HEK293T (cell line): ENCODE results near the gene MTCL3.

Experiments
- CTCF ChIA-PET: fragments of 350-600 bp; formaldehyde crosslinking; extraction: SDS; loops from one replicate; lab custom pipeline; 2021; ENCODE audit warnings: antibody characterized with exemption, inconsistent platforms; lab: Yijun Ruan, JAX
- POLR2A ChIA-PET: fragments of 350-600 bp; formaldehyde crosslinking; extraction: SDS; loops from one replicate; lab custom pipeline; 2020; ENCODE audit warnings: antibody characterized with exemption, inconsistent platforms; lab: Yijun Ruan, JAX
- DNase-seq: peaks from one replicate; pipeline ENCODE4 v3.0.0; 2012; ENCODE audit warnings: mixed read lengths; ENCODE audit errors: extremely low spot score
- ARNT ChIP-seq: fragments of 450-650 bp; IDR thresholded peaks from 2 replicates; pipeline ENCODE4 v1.6.1; 2017; ENCODE audit warnings: mild to moderate bottlenecking
- BHLHE40 ChIP-seq: fragments of 450-650 bp; IDR thresholded peaks from 2 replicates; pipeline ENCODE4 v1.6.1; 2016; ENCODE audit warnings: mild to moderate bottlenecking, moderate library complexity, borderline replicate concordance
- ELF4 ChIP-seq: fragments of 450-650 bp; IDR thresholded peaks from 2 replicates; pipeline ENCODE4 v1.6.1; 2017; ENCODE audit warnings: antibody characterized with exemption
- FOXA1 ChIP-seq: fragments of 450-650 bp; IDR thresholded peaks from 2 replicates; pipeline ENCODE4 v1.6.1; 2016; ENCODE audit warnings: mild to moderate bottlenecking
- FOXK2 ChIP-seq: fragments of 450-650 bp; IDR thresholded peaks from 2 replicates; pipeline ENCODE4 v1.6.1; 2016; ENCODE audit warnings: mild to moderate bottlenecking
- FOXM1 ChIP-seq: fragments of 450-650 bp; IDR thresholded peaks from 2 replicates; pipeline ENCODE4 v1.6.1; 2017; ENCODE audit warnings: mild to moderate bottlenecking, borderline replicate concordance
- HDGF ChIP-seq: fragments of 450-650 bp; IDR thresholded peaks from 2 replicates; pipeline ENCODE4 v1.6.1; 2017; ENCODE audit warnings: antibody characterized with exemption, borderline replicate concordance
- L3MBTL2 ChIP-seq: fragments of 450-650 bp; conservative IDR thresholded peaks from 2 replicates; pipeline ENCODE4 v1.6.1; 2016; ENCODE audit warnings: mild to moderate bottlenecking
- LEF1 ChIP-seq: fragments of 450-650 bp; IDR thresholded peaks from 2 replicates; pipeline ENCODE4 v1.6.1; 2017; ENCODE audit warnings: mild to moderate bottlenecking, borderline replicate concordance
- NFRKB ChIP-seq: fragments of 450-650 bp; IDR thresholded peaks from 2 replicates; pipeline ENCODE4 v1.6.1; 2016; ENCODE audit warnings: mild to moderate bottlenecking, moderate library complexity
- PKNOX1 ChIP-seq: fragments of 450-650 bp; IDR thresholded peaks from 2 replicates; pipeline ENCODE4 v1.6.1; 2016
- SP1 ChIP-seq: fragments of 450-650 bp; IDR thresholded peaks from 2 replicates; pipeline ENCODE4 v1.6.1; 2017
- SUZ12 ChIP-seq: fragments of 450-650 bp; IDR thresholded peaks from 2 replicates; pipeline ENCODE4 v1.6.1; 2016; ENCODE audit warnings: mild to moderate bottlenecking
- TARDBP ChIP-seq: fragments of 450-650 bp; IDR thresholded peaks from 2 replicates; pipeline ENCODE4 v1.6.1; 2016
- ZNF384 ChIP-seq: fragments of 450-650 bp; IDR thresholded peaks from 2 replicates; pipeline ENCODE4 v1.6.1; 2016

The MTCL3 gene

GRCh38 chr6:127514773-127515227 is 4.3 kb downstream of the MTCL3 start:
- ChIA-PET POLR2A (interaction anchor here (1.0 to 2.8 kb wide), 9 partner anchors 8 to 249 kb away, joined by 3 to 27 read pairs (median 4); partner anchors contain the start of gene RNF146), CTCF (interaction anchor here (1.4 to 2.9 kb wide), 2 partner anchors 12 to 49 kb away, joined by 4 to 13 read pairs; no protein-coding TSS in a partner anchor)
- TF ChIP-seq LEF1 (no peak), NFRKB (no peak), SP1 (no peak), L3MBTL2 (no peak), HDGF (no peak), PKNOX1 (no peak), FOXK2 (no peak), FOXA1 (no peak), FOXM1 (no peak), TARDBP (no peak), ELF4 (no peak), BHLHE40 (no peak), ARNT (no peak), ZNF384 (no peak), SUZ12 (no peak)
- no peak for DNase-seq

GRCh38 chr6:127514179-127514772 is 4.9 kb downstream of the MTCL3 start:
- DNase-seq, result no peak
- TF ChIP-seq BHLHE40 (no peak), LEF1 (no peak)
- CTCF ChIA-PET, result interaction anchor here (1.4 to 2.9 kb wide), 2 partner anchors 12 to 48 kb away, joined by 4 to 13 read pairs; no protein-coding TSS in a partner anchor
- POLR2A ChIA-PET, result interaction anchor here (1.0 to 2.8 kb wide), 7 partner anchors 11 to 248 kb away, joined by 3 to 27 read pairs (median 4); partner anchors contain the start of gene RNF146

- POLR2A ChIA-PET, result no interaction called here
- CTCF ChIA-PET, result no interaction called here
- no peak for TF ChIP-seq HDGF
- DNase-seq, result no peak
Measured at GRCh38 chr6:127513425-127513824, 5.7 kb downstream of the MTCL3 start.

- DNase-seq, result no peak
- CTCF ChIA-PET, result no interaction called here
- no peak for TF ChIP-seq LEF1
- no peak for TF ChIP-seq NFRKB
- no peak for TF ChIP-seq ELF4
- no peak for TF ChIP-seq BHLHE40
- TF ChIP-seq FOXK2, result no peak
- no peak for TF ChIP-seq HDGF
- TF ChIP-seq FOXM1, result no peak
- TF ChIP-seq SP1, result no peak
- no peak for TF ChIP-seq TARDBP
- TF ChIP-seq L3MBTL2, result no peak
- no peak for TF ChIP-seq ZNF384
- TF ChIP-seq ARNT, result no peak
- POLR2A ChIA-PET, result interaction anchor here (0.8 to 1.1 kb wide), 2 partner anchors 26 to 52 kb away, joined by 3 read pairs; partner anchors contain the start of gene KIAA0408
Measured at GRCh38 chr6:127510876-127511275, 8.3 kb downstream of the MTCL3 start.

- DNase-seq, result no peak
- TF ChIP-seq ZNF384, result no peak
- ChIA-PET CTCF (interaction anchor here (1.9 kb wide), 1 partner anchor 9 kb away, joined by 14 read pairs; no protein-coding TSS in a partner anchor), POLR2A (interaction anchor here (1.9 kb wide), 1 partner anchor 9 kb away, joined by 9 read pairs; no protein-coding TSS in a partner anchor)
Measured at GRCh38 chr6:127506894-127507293, 12.2 kb downstream of the MTCL3 start.

- CTCF ChIA-PET, result interaction anchor here (2.2 kb wide), 1 partner anchor 13 kb away, joined by 13 read pairs; no protein-coding TSS in a partner anchor
- no peak for DNase-seq
- TF ChIP-seq HDGF, result no peak
- TF ChIP-seq TARDBP, result no peak
- TF ChIP-seq NFRKB, result no peak
- no peak for TF ChIP-seq FOXA1
- no peak for TF ChIP-seq SP1
- no peak for TF ChIP-seq ARNT
- TF ChIP-seq LEF1, result no peak
- TF ChIP-seq FOXK2, result no peak
- no peak for TF ChIP-seq BHLHE40
- no peak for TF ChIP-seq SUZ12
- POLR2A ChIA-PET, result interaction anchor here (5.1 kb wide), 1 partner anchor 13 kb away, joined by 27 read pairs; no protein-coding TSS in a partner anchor
Measured at GRCh38 chr6:127503022-127503421, 16.1 kb downstream of the MTCL3 start.

- POLR2A ChIA-PET, result interaction anchor here (1.1 kb wide), 1 partner anchor 19 kb away, joined by 3 read pairs; no protein-coding TSS in a partner anchor
- CTCF ChIA-PET, result interaction anchor here (2.8 kb wide), 1 partner anchor 19 kb away, joined by 8 read pairs; no protein-coding TSS in a partner anchor
- DNase-seq, result no peak
- no peak for TF ChIP-seq FOXA1
Measured at GRCh38 chr6:127497410-127497809, 21.7 kb downstream of the MTCL3 start.

GRCh38 chr6:127496471-127496870 is 22.7 kb downstream of the MTCL3 start:
- CTCF ChIA-PET, result interaction anchor here (2.8 kb wide), 1 partner anchor 20 kb away, joined by 8 read pairs; no protein-coding TSS in a partner anchor

More at GRCh38 chr6:127496471-127496870, 22.7 kb downstream of the MTCL3 start:
- no peak for DNase-seq
- POLR2A ChIA-PET, result interaction anchor here (1.2 kb wide), 1 partner anchor 20 kb away, joined by 3 read pairs; no protein-coding TSS in a partner anchor
- TF ChIP-seq FOXA1 (no peak), NFRKB (no peak), L3MBTL2 (no peak), HDGF (no peak), ARNT (no peak)
